ENCODE measurements around the gene RPS25.
"Not testable (repeated sequence)": the region's sequence is repeated elsewhere in the genome, so short reads cannot be mapped to it uniquely, and the experiment has no call there.

The RPS25 gene

DNA sequence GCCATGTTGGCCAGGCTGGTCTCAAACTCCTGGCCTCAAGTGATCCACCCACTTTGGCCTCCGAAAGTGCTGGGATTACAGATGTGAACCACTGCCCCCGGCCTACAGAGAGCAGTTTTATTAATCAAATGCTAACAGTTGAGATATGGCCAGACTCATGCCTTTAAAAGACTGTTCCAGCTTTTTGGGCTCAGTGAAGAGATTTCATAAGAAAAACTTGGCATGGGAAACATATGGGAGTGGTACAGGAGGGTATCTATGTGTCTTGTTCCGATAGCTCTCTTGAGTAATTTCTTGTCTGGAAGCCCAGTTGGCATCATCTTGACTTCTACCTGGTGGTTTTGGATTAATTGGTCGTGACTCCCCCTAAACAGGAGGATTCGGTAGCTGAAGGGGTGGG is 20.7 kb upstream of the RPS25 start:
- DNase-seq (ENCODE audit: low read depth) = no peak

DNA sequence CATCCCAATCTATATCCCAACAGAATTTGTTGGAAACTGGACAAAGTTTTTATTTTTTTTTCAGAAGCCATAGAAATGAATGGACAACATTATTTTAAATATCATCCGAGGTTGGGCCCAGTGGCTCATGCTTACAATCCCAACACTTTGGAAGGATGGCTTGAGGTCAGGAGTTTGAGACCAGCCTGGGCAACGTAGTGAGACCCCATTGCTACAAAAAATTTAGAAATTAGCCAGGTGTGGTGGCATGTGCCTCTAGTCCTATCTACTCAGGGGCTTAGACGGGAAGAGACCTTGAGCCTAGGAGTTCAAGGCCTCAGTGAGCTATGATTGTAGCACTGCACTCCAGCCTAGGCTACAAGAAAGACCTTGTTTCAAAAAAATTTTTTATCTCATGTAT is 16.7 kb upstream of the RPS25 start:
- DNase-seq (ENCODE audit: low read depth) = no peak

DNA sequence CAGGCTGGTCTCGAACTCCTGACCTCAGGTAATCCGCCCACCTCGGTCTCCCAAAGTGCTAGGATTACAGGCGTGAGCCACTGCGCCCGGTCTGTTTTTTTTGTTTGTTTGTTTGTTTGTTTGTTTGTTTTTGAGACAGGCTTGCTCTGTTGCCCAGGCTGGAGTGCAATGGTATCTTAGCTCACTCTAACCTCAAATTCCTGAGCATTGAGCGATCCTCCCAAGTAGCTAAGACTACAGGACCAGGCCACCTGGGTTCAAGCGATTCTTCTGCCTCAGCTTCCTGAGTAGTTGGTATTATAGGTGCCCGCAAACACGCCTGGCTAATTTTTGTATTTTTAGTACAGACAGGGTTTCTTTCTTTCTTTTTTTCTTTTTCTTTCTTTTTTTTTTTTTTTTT is 15.3 kb upstream of the RPS25 start:
- not testable (repeated sequence) for DNase-seq (ENCODE audit: low read depth)

DNA sequence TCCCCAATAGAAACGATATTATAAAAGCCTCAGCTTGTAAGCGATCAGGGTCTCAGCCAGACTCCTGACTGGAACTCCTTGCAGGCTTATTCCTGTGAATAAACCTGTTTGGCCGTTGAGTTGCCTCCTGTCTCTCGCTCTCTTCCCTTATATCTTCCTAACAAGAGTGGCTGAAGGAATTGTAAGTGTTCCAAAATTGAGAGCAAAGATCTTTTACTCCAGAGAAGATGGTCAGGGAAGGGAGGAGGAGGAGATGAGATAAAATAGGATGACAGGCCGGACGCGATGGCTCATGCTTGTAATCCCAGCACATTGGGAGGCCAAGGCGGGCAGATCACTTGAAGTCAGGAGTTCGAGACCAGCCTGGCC is 13.8 kb upstream of the RPS25 start:
- no peak for DNase-seq (ENCODE audit: low read depth)

DNA sequence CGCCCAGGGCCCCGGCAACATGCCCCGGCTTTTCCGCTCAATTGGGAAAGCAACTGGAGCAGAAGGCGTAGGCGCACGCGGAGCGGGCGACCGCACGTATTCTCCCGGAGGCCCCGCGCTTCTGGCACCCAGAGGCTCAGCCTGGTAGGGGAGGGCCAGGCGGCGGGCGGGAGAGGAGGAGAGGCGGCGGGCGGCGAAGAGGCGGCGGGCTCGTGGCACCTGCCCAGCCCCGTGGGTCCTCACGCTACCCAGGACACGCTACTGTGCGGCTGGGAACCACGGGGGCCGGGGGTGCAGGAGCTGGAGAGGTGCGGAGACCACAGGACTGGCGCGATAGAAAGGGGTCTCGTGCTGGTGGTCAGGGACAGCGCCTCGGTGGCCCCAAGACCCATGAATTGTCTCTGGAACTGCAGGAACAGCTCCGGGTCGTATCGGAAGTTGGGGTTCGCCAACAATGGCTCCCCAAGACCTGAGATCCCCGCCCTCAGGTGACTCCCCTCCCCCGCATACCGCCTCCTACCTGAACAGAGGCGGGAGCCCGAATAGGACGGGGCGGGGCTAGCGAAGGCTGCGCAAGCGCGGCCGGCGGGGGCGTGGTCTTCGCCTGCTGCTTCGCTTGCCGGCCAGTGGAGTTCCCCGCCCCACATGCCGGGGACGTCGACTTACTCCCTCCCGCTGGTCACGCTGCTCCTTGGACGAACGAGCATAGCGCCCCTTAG is 12.3 kb upstream of the RPS25 start, which contains the start of gene SLC37A4:
Gene SLC37A4, minus strand, starts transcription at position 549 of the 719 bp plus-strand sequence.
- DNase-seq (ENCODE audit: low read depth) = peak; percentile 99

DNA sequence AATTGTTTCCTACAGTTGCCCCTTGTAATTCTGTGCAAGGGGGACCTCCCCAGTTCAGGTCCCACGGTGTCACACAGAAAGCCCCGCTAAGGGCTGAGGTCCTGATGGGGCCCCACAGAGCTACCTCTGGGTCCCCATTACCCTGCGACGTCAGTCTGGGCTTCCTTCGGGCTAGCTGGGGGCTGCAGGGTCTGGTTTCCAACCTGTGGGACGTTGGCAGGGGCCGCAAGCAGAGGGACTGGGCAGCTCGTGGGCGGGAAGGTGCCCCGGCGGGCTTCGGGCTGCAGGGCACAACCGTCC is 11.8 kb upstream of the RPS25 start:
- no peak for DNase-seq (ENCODE audit: low read depth)

DNA sequence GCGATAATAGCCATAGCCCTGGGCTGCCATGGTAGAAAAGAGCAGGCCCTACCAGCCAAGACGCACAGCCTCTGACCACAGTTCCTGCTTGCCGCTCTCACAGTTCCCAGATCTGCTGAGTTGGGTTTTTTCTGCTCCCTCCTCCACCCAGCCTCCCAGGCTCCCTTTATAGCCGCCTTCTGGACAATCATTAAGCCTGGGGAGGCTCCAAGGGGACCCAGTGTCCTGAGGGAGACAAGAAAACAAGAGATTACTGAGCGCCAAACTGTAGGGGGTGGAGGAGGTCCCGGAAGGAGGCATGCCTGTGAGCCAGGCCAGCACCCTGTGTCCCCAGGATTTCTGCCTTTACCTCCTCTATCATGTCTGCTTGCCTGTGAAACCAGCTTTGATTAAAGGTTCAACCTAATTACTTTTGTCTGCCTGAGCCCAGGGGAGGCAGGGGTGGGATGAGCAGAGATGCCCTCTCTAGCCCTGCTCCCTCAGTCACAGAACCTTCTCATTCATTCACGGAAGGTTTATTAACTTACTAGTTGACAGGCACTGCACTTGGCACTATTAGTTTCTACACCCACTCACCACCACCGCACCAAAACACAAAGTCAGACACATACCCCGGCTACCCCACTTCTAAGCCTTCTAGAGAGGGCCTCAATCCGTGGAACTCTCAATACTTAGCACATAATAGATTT is 11.3 kb upstream of the RPS25 start:
- DNase-seq (ENCODE audit: low read depth) = peak; percentile 38

DNA sequence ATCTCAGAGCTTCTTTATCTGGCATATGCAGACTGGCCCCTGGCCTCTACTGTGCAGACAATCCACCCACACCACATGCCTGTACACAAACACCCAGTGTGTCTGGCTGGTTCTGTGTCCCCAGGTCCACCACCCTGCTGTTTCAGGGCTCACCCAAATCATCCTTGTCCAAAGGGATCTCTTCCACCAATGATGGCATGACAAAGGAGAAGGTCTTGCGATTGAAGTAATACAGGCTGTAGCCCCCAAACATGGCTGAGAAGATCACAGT is 10.9 kb upstream of the RPS25 start:
- DNase-seq (ENCODE audit: low read depth) = no peak

DNA sequence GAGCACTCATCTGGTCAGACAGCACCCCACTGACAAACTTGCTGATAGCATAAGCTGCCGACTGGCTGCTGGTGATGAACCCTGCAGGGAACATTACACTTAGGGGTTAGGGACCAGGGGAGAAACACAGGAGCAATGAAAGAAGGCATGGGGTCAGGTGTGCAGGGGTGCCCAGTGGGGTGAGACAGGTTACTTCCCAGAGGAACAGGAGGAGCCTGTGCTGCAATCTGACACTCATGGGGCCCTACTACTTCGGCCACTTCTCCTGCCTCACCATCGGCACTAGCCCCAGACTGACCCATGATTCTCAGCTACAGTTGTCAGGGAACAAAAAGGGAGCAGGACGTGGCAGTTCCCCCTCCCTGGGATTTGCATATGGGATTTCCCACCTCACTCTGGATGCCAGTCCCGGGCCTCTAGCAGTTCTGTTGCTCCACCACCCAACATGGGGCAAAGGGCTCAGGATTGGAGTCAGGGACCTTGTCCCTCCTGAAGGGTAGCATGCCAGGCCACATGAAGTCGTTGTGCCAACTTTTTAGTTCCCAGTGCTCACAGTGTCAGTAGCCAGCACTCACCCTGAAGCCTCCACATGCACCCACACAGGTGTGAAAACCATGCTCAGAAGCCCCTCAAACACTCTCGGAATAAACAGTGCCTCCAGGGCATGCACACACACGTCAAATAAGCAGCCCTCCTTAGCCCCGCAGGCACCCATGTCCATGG is 10.4 kb upstream of the RPS25 start:
- no peak for DNase-seq (ENCODE audit: low read depth)

DNA sequence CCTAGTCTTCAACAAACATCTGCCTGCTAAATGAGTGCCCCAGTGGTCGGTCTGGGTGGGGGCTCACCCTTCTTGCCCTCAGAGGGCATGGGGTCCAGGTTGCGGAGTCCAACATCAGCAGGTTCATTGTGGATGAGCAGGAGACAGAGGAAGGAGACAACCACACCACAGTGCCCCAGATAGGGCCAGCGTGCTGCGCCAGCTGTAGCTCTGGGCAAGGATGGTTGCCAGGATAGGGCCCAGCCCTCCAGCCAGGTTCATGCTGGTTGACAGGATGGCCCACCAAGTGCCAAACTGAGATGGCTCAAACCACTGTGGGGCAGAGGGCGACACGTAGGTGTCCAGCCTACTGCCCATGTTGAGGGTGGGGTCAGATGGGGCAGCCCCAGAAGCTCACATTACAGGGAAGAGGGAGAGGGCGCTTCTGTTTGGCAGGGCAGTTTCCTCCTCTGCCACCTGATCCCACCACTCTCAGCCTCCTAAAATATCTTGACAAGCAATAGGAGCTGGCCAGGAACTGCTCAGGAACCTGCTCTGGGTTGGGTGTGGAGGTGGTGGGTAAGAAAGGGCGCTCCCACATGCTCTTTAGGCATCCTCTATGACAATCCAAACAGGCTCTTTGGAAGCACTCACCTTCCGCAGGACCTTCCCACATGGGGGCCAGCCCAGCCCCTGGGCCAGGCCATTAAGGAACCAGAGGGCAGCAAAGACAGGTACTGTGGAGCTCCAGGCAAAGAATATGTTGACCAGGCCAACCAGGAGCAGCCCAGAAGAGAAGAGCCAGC is 9.6 kb upstream of the RPS25 start:
- no peak for DNase-seq (ENCODE audit: low read depth)

DNA sequence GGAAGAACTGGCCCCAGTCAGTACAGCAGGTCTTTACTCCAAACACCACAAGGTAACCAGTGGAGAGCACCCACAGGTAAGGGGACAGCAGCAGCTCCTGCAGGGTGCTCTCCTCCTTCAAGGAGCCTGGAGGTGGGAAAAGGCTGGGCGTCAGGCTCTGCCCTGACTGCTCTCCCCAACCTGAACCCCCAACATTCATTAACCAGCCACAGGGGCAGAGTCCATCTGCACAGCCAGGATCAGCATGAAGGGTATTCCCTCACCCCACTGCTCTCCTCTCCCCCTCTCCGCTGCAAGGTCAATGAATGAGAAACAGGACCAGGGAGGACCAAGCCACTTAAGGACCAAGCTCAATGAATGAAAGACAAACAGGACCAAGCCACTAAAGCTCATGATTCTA is 8.8 kb upstream of the RPS25 start:
- DNase-seq (ENCODE audit: low read depth) = no peak

DNA sequence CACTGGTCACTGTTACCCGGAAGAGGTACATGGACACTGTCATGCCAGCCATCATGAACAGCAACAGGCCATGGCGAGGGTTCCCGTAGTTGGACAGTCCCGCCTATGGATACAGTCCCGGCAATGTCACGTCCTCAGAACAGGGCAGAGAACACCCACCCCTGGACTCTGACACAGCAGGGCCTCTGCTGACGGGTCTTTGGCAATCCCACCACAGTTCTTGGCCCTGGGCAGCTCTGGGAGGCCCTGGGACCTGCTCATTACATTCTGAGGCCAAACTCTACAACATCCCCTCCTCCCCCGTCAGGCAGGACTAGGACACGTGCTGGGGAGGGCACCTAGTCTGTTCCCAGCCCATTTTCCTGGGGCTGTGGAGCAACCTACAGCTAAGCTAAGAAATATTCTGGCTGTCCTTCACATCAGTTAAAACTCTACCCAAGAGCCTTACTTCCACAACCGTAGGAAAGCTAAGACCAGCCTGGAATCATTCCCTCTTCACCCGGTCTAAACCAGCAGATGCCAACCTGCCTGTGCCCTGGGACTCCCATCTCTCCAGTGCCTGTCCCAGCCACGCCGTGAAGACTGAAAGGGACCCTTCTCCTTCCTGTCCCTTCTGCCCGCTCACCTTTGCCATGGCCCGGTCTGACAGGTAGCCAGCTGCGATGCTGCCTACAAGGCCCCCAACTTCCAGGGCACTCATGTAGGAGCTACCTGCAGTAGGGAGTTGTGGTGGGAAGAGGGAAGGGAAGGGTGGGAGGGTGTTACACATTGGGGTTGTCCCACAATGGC is 8.0 kb upstream of the RPS25 start:
- DNase-seq (ENCODE audit: low read depth) = no peak

DNA sequence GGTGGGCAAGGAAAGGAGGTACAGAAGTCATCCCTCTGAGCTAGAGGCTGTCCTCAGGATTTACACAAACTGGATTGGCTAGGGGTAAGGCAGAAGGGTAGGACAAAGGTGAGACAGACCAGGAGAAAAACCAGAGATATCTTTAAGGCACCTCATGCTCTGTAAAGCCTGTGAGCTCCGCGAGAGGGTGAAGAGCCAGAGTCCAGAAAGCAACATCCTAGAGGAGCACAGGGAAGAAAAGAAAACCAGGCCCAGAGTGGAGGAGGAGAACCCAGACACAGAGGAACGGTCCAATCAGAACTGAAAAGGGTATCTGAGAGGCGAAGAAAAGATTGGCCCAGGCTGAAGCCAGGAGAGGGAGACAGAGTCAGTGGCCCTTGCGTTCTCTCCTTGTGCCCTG is 7.4 kb upstream of the RPS25 start:
- DNase-seq (ENCODE audit: low read depth) = no peak

DNA sequence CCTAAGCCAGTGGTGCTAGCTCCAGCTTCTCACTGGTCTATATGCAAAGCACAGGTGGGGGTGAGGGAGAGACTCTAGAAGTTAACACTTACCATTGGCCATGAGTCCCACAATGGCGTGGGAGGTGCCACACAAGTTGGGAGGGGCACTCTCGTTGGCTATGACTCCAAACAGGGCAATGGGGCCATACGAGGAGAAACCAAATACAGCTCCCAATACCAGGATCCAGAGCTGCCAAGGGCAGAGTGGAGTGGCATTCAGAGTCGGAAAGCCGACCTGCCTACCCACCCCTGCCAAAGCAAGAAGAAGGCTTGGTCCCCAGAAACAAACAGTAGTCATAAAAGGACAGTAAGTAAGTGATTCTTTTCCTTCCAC is 6.9 kb upstream of the RPS25 start:
- no peak for DNase-seq (ENCODE audit: low read depth)

DNA sequence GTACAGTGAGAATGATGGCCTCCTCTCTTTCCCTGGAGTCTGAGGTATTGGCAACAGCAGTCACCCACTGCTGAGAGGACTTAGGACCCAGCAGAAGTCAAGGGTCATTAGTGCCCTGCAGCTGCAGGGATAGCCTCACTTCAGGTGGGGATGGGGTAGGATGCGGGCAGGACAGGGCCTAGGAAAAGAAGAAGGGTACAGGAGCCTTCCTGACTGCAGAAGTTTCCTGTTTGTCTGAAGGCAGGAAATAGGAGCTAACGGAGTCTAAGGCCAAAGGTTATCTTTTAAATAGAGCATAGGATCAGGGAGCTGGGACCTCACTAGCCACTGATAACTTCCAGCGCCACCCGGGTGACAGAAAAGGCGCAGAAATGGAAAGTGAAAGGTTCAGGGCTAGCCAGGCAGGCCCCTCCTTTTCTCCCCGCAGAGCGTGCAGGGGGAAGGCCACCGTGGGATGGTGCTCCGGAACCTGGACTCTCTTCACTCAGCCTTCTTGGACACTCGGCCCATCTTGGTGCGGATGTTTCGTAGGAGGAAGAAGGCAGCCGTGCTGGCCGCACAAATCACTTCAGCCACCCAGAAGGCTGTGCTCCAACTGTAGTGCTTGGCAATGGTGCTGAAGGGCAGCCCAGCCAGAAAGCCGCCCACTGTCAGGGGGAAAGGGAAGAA is 6.4 kb upstream of the RPS25 start:
- DNase-seq (ENCODE audit: low read depth) = no peak

DNA sequence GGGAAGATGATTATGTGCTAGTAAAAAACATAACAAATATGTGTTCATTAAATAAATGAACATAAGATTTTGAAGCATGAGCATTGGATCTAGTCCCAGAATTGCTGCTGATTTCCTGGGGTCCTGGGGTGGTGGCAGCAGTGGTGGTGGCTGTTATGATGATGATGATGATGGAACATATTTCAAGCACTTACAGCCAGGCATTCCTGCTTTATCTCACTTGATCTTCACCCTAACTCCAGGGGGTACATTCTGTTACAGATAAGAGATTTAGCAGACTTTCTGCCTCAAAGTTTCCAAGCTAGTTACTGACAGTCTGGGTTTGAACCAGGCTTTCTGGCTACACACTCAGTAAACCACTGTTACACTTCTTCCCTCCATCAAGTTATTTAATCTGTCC is 5.6 kb upstream of the RPS25 start:
- DNase-seq (ENCODE audit: low read depth) = no peak

DNA sequence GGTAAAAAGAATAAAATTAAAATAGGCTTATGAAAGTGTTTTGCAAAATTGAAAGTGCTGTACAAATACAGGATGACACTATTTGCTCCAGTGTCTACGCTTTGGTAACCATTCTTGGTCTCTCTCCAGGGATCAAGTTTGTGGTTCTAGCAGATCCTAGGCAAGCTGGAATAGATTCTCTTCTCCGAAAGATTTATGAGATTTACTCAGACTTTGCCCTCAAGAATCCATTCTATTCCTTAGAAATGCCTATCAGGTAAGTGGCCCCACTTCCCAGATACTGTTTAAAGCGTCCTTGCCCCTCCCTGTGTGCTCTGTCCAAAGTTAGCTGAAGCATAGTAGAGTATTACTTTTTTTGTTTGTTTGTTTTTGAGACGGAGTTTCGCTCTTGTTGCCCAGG is 3.5 kb upstream of the RPS25 start:
- no peak for DNase-seq (ENCODE audit: low read depth)

DNA sequence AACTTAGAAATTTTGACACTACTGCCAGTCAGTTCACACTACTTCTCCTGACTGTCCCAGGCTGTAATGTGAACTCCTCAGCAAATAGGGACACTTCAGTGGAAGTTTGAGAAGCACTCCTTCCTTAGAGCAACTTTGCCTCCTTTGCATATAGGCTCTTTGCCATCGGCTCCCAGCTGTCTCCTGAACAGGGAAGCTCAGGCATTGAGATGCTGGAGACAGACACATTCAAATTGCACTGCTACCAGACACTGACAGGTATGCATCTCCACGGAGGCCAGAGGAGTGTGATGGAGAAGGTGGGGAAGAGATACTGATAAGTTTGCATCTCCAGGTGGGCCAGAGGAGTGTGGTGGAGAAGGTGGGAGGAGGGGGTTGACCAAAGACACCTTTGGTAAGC is 1.9 kb upstream of the RPS25 start:
- DNase-seq (ENCODE audit: low read depth) = no peak

DNA sequence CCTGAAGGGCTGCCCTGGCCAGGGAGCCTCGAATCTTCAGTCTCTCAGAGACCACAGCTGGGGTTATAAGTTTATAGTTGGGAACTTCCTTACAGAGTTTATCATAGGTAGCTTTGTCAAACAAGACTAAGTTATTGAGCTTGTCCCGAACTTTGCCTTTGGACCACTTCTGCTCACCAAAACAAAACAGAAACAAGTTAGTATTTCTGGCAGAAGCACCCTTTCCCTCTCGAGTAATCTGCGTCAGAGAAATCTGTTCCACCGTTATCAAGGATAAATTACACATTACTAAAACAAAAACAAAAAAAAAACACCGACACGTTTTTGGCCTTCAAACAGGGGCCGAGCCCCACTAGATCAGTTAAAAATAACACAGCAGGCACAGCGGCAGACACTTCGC is 766 bp downstream of the RPS25 start:
- not testable (repeated sequence) for DNase-seq (ENCODE audit: low read depth)

DNA sequence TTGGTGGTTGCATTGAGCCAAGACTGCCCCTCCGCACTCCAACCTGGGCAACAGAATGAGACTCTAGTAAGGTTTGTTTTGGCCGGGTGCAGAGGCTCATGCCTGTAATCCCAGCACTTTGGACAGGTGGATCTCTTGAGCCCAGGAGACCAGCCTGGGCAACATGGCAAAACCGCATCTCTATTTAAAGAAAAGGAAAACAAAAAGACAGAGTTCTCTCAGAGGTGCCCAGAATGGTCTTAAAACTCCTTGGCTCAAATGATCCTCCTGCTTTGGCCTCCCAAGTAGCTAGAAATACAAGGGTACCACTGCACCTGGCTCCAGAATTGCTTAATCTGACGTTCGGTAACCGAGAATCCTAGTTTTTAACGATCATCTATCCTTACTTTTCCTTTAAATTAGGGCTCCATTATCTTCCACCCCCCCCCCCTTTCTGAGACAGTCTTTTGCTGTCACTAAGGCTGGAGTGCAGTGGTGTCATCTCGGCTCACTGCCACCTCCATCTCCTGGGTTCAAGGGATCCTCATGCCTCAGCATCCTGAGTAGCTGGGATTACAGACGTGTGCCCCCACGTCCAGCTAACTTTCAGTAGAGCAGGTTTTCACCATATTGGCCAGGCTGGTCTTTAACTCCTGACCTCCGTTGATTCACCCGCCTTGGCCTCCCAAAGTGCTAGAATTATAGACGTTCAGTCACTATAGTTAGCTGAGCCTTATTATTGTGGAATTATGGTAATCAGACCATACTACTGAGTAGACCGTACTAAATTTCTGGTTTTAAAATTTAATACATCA is 1.7 kb downstream of the RPS25 start:
- DNase-seq (ENCODE audit: low read depth) = no peak

All from activated T-helper 9 cell treated with anti-CD3 and anti-CD28 coated beads, Interleukin-2, amount 50 U/mL, for 16 hours (primary cell).